Small intestine (tissue), 7 donors: ENCODE measurements around the gene TXNRD2. TPM values are rescaled to one million over a fixed set of nuclear protein-coding genes. Genes with fewer than 3 reads are reported as not detected.

Experiments
- DNase-seq, 2 donors: peaks; one replicate each; pipeline versions ENCODE4 v3.0.0 to v3.0.0-alpha.2; 2013
- FAIRE-seq: peaks from 2 replicates; lab custom pipeline; 2012; peaks lifted over from hg19 to GRCh38; lab: Jason Lieb, UNC
- H3K27ac ChIP-seq, 3 donors: one replicate each; pipeline ENCODE4 v1.5.1; 2013; ENCODE audit warnings: low read length in 2 of 3, mild to moderate bottlenecking in 2 of 3, control low read depth in 1 of 3, inconsistent platforms in 1 of 3, low read depth in 1 of 3, moderate library complexity in 1 of 3
- H3K27me3 ChIP-seq, 3 donors: one replicate each; pipeline ENCODE4 v1.6.1; 2013; ENCODE audit warnings: low read length in 3 of 3, inconsistent platforms in 1 of 3; ENCODE audit not compliant: control insufficient read depth in 3 of 3, insufficient read depth in 3 of 3
- H3K36me3 ChIP-seq, 3 donors: one replicate each; pipeline ENCODE4 v1.6.1; 2013; ENCODE audit warnings: low read length in 3 of 3, inconsistent platforms in 1 of 3, low read depth in 1 of 3, mild to moderate bottlenecking in 1 of 3, moderate library complexity in 1 of 3; ENCODE audit not compliant: control insufficient read depth in 3 of 3, insufficient read depth in 2 of 3
- H3K4me1 ChIP-seq, 3 donors: one replicate each; pipeline ENCODE4 v1.6.1; 2013; ENCODE audit warnings: low read length in 2 of 3, inconsistent platforms in 1 of 3, low read depth in 1 of 3, mild to moderate bottlenecking in 1 of 3, moderate library complexity in 1 of 3; ENCODE audit not compliant: control insufficient read depth in 3 of 3, insufficient read depth in 2 of 3
- H3K4me3 ChIP-seq, 3 donors: one replicate each; pipeline ENCODE4 v1.5.1; 2013; ENCODE audit warnings: low read length in 3 of 3, control low read depth in 1 of 3, inconsistent platforms in 1 of 3, low read depth in 1 of 3, mild to moderate bottlenecking in 1 of 3, moderate library complexity in 1 of 3
- H3K9me3 ChIP-seq, 2 donors: one replicate each; pipeline ENCODE4 v1.6.1; 2013; ENCODE audit warnings: low read depth in 1 of 2, low read length in 1 of 2; ENCODE audit not compliant: control insufficient read depth in 2 of 2, insufficient read depth in 1 of 2
- WGBS, 3 donors: extraction: QIAGEN DNeasy Blood & Tissue Kit; methylation state at CpG; one replicate each; pipeline ENCODE4 v1.1.7; 2013; 5-methylcytosine and 5-hydroxymethylcytosine counted together
- polyA plus RNA-seq, 4 donors: library from polyadenylated mRNA; stranded (reverse) in 3 of 4; unstranded in 1 of 4; fragments of 200-250 nt in 3 of 4; fragments of 120-200 nt in 1 of 4; gene quantifications; one replicate each; pipeline versions ENCODE4 v1.2.1 to v1.2.3, GENCODE V29; 2013
- donor health status: healthy with polysubstance abuse.
- donor health status: control.
- donor health status: control.
- donor health status: Bipolar disorder and iron deficiency.
- donor health status: healthy.

TXNRD2 gene
- polyA plus RNA-seq, 4 donors, result 16.8 to 43.8 (median 29.5) TPM

DNA sequence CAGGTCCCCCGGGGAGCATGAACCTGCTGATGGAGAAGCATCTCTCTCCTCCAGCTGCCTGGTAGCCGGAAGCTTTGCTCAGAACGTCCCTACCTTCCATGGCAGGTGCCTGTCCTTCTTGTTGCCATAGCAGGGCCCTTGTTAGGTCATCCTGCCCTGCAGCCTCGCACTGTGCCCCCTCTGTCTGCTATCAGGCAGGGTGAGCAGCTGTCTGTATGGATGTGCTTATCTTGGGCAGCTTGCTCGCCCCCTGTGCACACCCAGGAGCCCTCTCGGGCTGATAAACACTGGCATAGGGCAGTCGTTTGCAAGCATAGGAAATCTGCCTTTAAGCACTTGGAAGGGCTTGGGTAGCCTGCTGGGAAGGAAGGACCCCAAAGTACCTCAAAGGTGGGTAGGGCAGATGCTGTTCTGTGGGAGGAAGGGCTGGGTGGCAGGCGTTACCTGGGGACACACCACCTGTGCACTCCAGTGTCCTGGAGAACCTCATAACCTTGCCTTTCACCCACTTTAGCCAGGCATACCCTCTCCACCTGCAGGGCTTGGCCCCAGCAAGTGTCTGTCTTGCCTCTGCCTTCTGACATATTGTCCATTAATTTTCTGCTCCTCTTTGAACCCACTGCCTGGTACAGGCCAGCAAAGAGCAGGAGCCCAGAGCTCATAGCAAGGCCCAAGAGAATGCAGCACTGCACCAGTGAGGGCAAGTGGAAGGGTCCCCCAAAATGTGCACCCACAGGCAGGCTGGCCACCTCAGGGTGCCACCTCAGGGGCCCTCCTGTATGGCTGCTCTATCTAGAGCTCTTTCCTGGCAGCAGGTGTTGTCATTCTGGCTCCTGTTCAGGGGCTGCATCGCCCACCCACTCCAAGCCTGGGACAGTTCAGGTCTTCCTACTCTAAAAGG is 8.0 kb downstream of the TXNRD2 start:
- H3K4me3 ChIP-seq, result no peak overlapping the region
- peaks cover 0 to 21% (median 0%) of the 10 kb centered on the region in 3 donors for H3K36me3 ChIP-seq
- DNase-seq (no peak), FAIRE-seq (no peak)
- peaks cover 0 to 10% (median 0%) of the 10 kb centered on the region in 3 donors for H3K4me1 ChIP-seq
- no peak overlapping the region for H3K27ac ChIP-seq
- peaks cover 0 to 15% of the 10 kb centered on the region in 2 donors for H3K9me3 ChIP-seq
- H3K27me3 ChIP-seq, result no peaks in the 10 kb centered on the region
- 63 to 76% (median 75%) methylated on average over 9 of the region's 9 CpGs for WGBS, 3 donors

DNA sequence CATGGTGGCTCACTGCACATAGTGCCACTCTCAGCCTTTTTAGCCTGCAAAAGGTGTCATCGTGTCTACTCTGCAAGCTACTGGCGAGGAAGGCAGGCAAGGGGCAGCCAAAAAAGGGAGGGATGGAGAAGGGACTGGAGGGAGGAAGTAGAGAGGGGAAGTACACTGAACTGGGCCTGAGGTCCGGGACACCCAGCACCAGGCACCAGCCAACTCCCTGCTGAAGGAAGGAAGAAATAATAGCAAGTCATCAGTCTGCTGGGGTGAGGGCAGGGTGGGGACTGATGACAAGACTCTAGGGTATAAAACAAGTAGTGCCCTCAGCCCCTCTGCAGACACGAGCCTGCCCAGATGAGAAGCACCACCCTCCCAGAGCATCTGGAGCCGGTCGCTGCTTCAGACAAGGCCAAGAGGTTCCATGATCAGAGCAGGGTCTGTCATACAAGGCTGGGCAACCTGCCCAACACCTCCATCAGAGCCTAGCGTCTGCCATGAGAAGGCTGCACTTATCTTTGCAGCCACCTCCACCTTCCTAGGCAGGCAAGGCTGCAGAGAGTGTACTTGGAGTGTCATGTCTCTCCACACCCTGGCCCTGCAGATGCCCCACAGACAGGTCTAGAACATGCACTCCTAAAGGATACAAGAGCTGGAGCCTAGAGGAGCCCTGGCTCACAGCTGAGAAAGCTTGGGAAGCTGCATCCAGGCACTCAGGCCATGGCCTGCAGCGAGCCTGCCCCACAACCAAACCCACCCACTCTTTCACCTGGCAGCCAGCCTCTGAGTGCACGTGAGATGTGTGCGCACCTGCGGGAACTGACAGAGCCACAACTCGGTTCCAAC is 9.0 kb downstream of the TXNRD2 start:
- Histone ChIP-seq H3K27ac (no peak overlapping the region), H3K27me3 (no peaks in the 10 kb centered on the region), H3K4me1 (peaks cover 0 to 2% (median 0%) of the 10 kb centered on the region in 3 donors), H3K4me3 (no peak overlapping the region), H3K9me3 (peaks cover 0 to 15% of the 10 kb centered on the region in 2 donors), H3K36me3 (peaks cover 0 to 21% (median 0%) of the 10 kb centered on the region in 3 donors)
- DNase-seq (no peak), FAIRE-seq (no peak)
- whole genome bisulfite sequencing, 3 donors, result 58 to 70% (median 68%) methylated on average over 12 of the region's 12 CpGs

DNA sequence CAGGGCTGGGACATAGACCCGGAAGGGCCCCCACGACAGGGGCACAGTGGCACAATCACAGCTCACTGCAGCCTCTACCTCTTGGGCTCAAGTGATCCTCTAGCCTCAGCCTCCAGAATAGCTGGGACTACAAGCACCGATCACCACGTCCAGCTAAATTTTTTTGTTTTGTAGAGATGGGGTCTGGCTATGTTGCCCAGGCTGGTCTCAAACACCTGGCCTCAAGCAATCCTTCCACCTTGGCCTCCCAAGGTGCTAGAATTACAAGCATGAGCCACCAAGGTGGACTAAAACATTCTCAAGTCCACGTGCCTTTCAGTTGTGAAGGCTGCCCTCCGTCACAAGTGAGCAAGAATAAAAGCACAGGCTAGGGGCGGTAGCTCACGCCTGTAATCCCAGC is 10.1 kb downstream of the TXNRD2 start:
- peaks cover 0 to 21% (median 0%) of the 10 kb centered on the region in 3 donors for H3K36me3 ChIP-seq
- no peak overlapping the region for H3K4me3 ChIP-seq
- no peaks in the 10 kb centered on the region for H3K27me3 ChIP-seq
- no peaks in the 10 kb centered on the region for H3K4me1 ChIP-seq
- DNase-seq (no peak), FAIRE-seq (no peak)
- 94 to 97% (median 95%) methylated on average over 8 of the region's 8 CpGs for WGBS, 3 donors
- no peak overlapping the region for H3K27ac ChIP-seq
- peaks cover 0 to 15% of the 10 kb centered on the region in 2 donors for H3K9me3 ChIP-seq

DNA sequence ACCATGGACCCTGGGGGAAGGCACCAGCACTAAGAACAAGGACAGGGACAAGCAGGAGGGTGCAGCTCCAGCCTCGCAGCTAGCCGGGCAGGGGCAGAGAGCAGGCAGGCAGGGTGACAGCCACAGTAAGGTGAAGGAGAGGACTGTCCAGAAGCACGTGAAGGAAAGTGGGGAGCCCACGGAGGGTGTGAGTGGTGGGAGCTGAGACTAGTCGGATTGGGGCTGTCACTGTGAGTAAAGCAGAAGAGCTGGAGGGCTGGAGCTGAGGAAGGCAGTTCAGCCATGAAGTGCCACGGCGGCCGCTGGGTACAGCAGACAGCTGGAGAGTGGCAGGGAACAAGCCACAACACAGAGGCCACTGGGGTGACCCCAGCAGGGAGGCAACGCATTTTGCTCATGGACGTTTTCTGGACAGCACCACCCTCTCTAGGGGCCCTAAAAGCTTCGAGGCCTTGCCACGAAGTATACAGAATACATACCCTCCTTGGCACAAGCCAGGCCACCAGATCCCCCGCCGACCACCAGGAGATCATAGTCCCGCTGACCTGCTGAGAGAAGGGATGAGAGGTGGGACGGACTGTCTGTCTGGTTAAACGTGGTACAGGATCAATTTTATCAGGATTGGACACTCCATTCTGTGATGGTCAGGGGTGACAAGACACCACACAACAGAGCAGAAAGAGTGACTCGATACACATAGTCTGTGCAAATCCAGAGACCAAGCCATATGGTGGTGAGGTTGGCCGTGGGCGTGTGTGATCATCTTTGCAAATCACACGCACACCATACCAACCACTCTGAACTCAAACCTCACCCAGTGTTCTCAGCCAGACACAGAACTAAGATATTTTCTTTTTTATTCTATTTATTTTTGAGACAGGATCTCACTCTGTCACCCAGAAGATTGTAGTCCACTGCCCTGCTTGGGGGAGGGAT is 10.8 kb downstream of the TXNRD2 start:
- no peak for FAIRE-seq
- H3K4me3 ChIP-seq, result no peak overlapping the region
- H3K36me3 ChIP-seq, result peaks cover 0 to 21% (median 0%) of the 10 kb centered on the region in 3 donors
- H3K4me1 ChIP-seq, result no peaks in the 10 kb centered on the region
- H3K27ac ChIP-seq, result no peak overlapping the region
- H3K9me3 ChIP-seq, result peaks cover 0 to 8% of the 10 kb centered on the region in 2 donors
- no peak for DNase-seq
- 90 to 93% (median 91%) methylated on average over 21 of the region's 21 CpGs for WGBS, 3 donors
- H3K27me3 ChIP-seq, result no peaks in the 10 kb centered on the region

DNA sequence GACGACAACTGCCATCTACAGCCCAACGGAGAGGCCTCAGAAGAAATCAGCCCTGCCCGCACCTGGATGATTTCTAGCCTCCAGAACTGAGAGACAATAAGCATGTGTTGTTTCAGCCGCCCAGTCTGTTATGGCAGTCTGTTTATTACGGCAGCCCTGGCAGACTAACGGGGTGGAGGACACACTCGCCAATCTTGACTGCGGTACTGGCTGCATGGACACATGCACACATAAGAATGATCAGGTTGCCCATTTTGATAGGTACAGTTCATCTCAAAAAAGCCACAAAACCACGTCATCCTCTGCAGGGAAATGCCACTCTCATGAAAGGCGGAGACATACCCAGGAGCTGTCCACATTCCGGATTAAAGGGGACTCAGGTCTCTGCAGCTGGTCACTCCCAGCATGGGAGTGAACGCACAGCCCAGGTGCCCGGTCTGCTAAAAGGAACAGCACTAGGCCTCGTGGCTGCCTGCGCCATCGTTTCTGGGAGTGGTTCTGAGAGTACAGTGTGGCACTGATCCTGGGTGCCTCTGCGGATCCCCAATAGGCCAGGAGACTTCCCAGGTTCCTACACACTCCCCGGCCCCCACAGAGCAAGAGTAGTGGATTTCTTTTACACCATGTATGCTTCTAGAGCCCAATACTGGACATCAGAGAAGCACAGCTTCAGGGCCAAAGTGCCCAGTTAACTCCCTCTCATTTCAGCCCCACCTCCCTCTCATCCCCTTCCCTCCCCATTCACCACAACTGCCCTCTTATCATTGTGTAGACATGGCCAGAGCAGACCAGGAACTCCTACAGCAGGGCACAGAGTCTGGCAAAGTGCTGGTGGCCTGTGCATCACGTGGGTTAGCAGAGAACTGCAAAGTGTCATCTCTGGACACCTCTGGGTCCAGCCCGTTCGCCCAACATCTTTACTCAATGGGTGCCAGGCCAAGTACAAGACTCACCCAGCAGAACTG is 11.8 kb downstream of the TXNRD2 start:
- 92 to 93% (median 92%) methylated on average over 21 of the region's 21 CpGs for WGBS, 3 donors
- DNase-seq (no peak), FAIRE-seq (no peak)
- H3K27me3 ChIP-seq, result no peaks in the 10 kb centered on the region
- H3K9me3 ChIP-seq, result no peaks in the 10 kb centered on the region
- peaks cover 0 to 18% (median 0%) of the 10 kb centered on the region in 3 donors for H3K36me3 ChIP-seq
- H3K4me1 ChIP-seq, result no peaks in the 10 kb centered on the region
- H3K27ac ChIP-seq, result no peak overlapping the region
- no peak overlapping the region for H3K4me3 ChIP-seq

DNA sequence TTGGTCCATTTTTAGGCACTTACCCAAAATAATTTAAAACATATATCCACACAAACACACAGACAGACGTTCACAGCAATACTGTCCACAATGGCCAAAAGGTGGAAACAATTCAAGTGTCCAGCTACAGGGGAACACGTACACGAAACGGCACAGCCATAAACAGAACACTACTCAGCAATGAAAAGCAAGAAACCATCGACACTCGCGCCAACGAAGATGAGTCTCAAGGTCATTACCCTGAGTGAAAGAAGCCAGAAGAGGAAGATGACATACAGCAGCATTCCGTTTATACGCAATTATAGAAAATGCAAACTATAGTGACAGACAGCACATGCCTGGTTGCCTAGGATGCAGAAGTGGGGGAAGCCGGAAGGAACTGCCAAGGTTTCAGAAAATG is 13.4 kb downstream of the TXNRD2 start:
- peaks cover 0 to 26% (median 0%) of the 10 kb centered on the region in 3 donors for H3K36me3 ChIP-seq
- DNase-seq, result no peak
- no peak overlapping the region for H3K27ac ChIP-seq
- H3K27me3 ChIP-seq, result no peaks in the 10 kb centered on the region
- H3K4me1 ChIP-seq, result no peaks in the 10 kb centered on the region
- no peak for FAIRE-seq
- no peak overlapping the region for H3K4me3 ChIP-seq
- no peaks in the 10 kb centered on the region for H3K9me3 ChIP-seq
- WGBS, 3 donors, result 79 to 93% (median 91%) methylated on average over 11 of the region's 11 CpGs

DNA sequence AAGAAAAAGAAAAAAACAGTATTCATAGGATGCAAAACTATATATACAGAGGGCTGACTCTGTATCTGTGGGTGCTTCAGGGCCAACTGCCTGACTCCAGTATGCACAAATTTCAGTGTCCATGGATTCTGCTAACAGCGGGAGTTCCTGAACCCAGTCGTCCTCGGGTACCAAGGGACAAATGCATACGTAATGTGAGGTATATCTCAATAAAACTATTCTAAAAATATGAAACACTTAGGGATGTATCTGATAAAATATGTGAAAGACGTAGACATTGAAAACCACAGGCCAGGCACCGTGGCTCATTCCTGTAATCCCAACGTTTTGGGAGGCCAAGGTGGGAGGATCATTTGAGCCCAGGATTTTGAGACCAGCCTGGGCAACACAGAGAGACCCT is 13.9 kb downstream of the TXNRD2 start:
- no peaks in the 10 kb centered on the region for H3K27me3 ChIP-seq
- H3K9me3 ChIP-seq, result no peaks in the 10 kb centered on the region
- WGBS, 3 donors, result 90 to 92% (median 90%) methylated on average over 7 of the region's 7 CpGs
- FAIRE-seq (no peak), DNase-seq (no peak)
- no peak overlapping the region for H3K27ac ChIP-seq
- no peaks in the 10 kb centered on the region for H3K4me1 ChIP-seq
- H3K4me3 ChIP-seq, result no peak overlapping the region
- peaks cover 0 to 26% (median 0%) of the 10 kb centered on the region in 3 donors for H3K36me3 ChIP-seq
